HG03439 (cell line): ENCODE data around the gene TRPV3.
"Not testable (repeated sequence)": the region's sequence is repeated elsewhere in the genome, so short reads cannot be mapped to it uniquely, and the experiment has no call there.

ENCODE experiments used
- ATAC-seq: cut with Tn5 transposase; IDR thresholded peaks from one replicate; pipeline ENCODE4 v1.9.1; 2021; ENCODE audit warnings: mild to moderate bottlenecking, moderate library complexity; ENCODE audit not compliant: unreplicated experiment

The TRPV3 gene

GRCh38 chr17:3475812-3476610, 81.6 kb downstream of the TRPV3 start, which contains the start of gene ASPA:
TSS of gene ASPA (plus strand) at chr17:3475997. CDS start at chr17:3476160, 163 bp downstream.
- no peak for ATAC-seq

- ATAC-seq, result no peak
These were observed 82.3 kb downstream of the TRPV3 start for GRCh38 chr17:3475251-3475685.

- no peak for ATAC-seq
These were observed 83.4 kb downstream of the TRPV3 start for GRCh38 chr17:3474212-3474611.

- ATAC-seq, result no peak
These were observed 85.5 kb downstream of the TRPV3 start for GRCh38 chr17:3472137-3472536.

GRCh38 chr17:3471599-3471998, 86.0 kb downstream of the TRPV3 start, which contains the start of gene SPATA22:
TSS of gene SPATA22 (minus strand) at chr17:3471819. CDS start at chr17:3469325, 2,494 bp downstream.
- ATAC-seq, result no peak

GRCh38 chr17:3469529-3469928, 88.1 kb downstream of the TRPV3 start:
- ATAC-seq, result no peak

- ATAC-seq, result not testable (repeated sequence)
These were observed 91.3 kb downstream of the TRPV3 start for GRCh38 chr17:3466355-3466754.
